ENCODE data around the gene TTL. TPM values are rescaled to one million over a fixed set of nuclear protein-coding genes. Genes with fewer than 3 reads are reported as not detected.
"Not testable (repeated sequence)": the region's sequence is repeated elsewhere in the genome, so short reads cannot be mapped to it uniquely, and the experiment has no call there.

Gene TTL
- total RNA-seq, 1 experiment from 2014 or later = 34.6 TPM

DNA sequence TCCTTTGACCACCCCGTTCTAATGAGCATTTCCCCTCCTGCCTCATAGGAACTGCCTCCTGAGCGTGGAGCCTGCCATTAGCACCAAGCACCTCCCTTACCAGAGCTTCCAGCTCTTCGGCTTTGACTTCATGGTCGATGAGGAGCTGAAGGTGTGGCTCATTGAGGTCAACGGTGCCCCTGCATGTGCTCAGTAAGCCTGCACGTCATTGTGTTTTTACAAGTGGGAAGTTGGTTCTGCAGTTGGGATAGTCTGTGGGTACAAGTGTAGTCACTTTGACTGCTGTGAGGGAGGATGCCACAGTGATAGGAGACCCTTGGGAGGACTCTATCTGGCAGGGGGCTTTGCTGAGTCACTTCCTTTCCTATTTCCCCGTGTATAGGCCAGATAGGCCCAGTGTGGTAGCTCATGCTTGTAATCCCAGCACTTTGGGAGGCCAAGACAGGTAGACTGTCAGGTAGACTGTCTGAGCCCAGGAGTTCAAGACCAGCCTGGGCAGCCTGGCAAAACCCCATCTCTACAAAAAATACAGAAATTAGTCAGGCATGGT, 38.4 kb downstream of the TTL start:
- no peak for DNase-seq (ENCODE audit: low read depth)

DNA sequence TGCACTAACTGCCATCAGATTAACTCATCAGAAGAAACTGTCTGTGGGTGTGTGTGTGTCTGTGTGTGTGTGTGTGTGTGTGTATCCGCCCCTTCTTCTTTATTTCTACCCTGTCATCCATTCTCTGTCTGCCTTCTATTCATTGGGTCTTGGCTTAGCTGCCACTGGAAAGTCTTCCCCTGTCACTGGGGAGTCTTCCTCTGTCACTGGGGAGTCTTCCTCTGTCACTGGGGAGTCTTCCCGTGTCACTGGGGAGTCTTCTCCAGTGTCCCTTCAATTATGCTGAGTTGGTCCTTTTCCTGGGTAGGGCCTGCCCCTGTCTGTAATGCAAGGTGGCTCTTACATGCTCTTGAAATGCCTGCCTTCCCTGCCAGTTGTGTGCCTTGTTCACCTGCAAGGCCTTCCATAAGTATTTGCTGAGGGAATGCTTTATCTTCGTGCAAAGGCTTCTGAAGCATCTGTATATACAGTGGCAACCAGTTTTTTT, 41.4 kb downstream of the TTL start:
- no peak for DNase-seq (ENCODE audit: low read depth)

DNA sequence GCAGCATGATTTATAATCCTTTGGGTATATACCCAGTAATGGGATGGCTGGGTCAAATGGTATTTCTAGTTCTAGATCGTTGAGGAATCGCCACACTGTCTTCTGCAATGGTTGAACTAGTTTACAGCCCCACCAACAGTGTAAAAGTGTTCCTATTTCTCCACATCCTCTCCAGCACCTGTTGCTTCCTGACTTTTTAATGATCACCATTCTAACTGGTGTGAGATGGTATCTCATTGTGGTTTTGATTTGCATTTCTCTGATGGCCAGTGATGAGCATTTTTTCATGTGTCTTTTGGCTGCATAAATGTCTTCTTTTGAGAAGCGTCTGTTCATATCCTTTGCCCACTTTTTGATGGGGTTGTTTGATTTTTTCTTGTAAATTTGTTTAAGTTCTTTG, 42.3 kb downstream of the TTL start:
- not testable (repeated sequence) for DNase-seq (ENCODE audit: low read depth)

DNA sequence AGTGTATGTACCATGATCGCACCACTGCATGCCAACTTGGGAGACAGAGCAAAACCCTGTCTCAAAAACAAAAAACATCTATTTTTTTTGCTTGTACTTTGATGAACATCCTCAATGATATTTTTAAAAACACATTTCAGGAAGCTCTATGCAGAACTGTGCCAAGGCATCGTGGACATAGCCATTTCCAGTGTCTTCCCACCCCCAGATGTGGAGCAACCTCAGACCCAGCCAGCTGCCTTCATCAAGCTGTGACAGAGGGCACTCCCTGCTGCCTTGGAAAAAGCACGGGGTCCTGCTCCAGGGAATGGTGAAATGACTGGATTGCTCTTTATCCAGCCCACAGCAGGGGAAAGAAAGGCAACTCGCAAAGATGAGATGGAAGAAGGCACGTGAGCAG, 46.6 kb downstream of the TTL start:
- DNase-seq (ENCODE audit: low read depth) = no peak

DNA sequence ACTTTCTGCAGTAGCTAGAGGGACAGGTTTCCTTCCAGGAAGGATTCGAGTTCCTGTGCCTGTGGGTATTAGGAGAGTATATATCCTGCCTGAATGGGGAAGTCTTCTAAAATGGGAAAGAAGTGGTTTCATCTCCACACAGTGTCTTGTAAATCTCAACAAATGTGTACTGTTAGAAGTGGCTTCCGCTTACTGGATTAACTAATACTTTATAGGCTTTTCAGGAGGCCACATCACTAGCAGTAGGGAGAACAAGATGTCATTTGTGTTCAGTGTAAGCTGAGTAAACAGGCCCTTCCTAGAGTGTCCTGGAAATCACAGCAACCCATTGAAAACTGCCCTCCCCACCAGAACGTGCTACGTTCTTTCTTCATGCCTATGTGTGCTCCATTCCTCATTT, 47.8 kb downstream of the TTL start:
- no peak for DNase-seq (ENCODE audit: low read depth)

DNA sequence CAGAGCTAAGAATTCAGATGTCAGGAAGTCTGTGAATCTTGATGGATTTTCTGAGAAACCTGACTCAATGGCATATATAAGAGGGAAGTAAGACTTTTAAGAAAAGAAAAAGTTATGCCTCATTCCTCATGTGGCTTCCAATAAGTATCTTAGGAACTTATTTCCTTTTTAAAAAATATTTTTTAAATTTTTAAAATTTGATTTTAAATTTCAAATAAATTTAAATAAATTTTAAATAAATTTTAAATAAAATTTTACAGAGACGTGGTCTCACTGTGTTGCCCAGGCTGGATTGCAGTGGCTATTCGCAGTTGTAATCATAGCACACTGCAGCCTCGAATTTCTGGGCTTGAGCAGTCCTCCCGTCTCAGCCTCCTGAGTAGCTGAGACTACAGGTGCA, 48.8 kb downstream of the TTL start:
- no peak for DNase-seq (ENCODE audit: low read depth)

DNA sequence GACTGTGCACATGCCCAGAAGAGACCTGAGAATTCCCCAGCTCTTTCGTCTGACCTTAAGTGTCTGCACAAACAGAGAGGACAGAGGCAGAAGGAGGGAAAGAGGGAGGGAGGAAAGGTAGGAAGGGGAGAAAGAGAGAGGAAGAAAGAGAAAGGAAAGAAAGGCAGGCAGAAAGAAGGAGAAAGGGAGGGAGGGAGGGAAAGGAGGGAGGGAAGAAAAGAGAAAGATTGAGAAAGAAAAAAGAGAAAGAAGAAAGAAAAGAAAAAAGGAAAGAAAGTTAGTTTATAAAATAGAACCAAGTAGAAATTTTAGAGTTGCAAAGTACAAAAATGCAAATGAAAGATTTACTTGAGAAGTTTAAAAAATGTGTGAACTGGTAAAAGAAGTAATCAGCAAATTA, 52.9 kb downstream of the TTL start:
- no peak for DNase-seq (ENCODE audit: low read depth)

DNA sequence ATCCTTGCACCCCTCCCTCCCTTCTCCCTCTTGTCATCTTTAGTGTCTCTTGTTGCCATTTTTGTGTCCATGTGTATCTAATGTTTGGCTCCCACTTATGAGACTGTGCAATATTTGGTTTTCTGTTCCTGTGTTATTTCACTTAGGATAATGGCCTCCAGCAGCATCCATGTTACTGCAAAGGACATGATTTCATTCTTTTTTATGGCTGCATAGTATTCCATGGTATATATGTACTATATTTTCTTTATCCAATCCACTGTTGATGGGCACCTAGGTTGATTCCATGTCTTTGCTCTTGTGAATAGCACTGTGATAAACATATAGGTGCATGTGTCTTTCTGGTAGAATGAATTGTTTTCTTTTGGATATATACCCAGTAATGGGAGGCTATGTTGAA, 54.7 kb downstream of the TTL start:
- DNase-seq (ENCODE audit: low read depth) = not testable (repeated sequence)

DNA sequence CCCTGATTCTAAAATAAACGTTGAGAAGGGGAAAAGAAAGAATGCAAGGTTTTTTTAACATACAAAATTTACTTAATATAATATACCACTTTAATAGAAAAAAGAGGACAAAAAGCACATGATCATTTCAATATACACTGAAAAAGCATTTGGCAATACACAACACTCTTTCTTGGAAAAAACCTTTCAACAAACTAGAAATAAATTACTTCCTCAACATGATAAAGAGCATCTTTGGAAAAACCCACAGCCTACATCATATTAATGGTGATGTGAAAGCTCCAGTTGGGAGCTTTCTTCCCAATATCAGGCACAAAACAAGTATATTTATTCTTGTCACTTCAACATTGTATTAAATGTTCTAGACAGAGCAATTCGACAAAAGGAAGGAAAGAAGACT, 57.4 kb downstream of the TTL start:
- DNase-seq (ENCODE audit: low read depth) = no peak

DNA sequence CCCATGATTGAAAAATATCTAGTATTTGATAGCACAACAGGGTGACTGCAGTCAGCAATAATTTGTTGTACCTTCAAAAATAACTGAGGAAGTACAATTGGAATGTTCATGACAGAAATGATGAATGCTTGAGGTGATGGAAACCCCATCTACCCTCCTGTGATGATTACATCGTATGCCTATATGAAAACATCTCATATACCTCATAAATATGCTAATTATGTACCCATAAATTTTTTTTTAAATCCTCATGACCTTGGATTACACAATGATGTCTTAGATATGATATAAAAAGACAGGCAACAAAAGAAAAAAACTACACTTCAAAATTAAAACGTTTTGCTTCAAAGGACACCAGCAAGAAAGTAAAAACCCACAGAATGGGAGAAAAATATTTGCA, 59.0 kb downstream of the TTL start:
- DNase-seq (ENCODE audit: low read depth) = no peak

DNA sequence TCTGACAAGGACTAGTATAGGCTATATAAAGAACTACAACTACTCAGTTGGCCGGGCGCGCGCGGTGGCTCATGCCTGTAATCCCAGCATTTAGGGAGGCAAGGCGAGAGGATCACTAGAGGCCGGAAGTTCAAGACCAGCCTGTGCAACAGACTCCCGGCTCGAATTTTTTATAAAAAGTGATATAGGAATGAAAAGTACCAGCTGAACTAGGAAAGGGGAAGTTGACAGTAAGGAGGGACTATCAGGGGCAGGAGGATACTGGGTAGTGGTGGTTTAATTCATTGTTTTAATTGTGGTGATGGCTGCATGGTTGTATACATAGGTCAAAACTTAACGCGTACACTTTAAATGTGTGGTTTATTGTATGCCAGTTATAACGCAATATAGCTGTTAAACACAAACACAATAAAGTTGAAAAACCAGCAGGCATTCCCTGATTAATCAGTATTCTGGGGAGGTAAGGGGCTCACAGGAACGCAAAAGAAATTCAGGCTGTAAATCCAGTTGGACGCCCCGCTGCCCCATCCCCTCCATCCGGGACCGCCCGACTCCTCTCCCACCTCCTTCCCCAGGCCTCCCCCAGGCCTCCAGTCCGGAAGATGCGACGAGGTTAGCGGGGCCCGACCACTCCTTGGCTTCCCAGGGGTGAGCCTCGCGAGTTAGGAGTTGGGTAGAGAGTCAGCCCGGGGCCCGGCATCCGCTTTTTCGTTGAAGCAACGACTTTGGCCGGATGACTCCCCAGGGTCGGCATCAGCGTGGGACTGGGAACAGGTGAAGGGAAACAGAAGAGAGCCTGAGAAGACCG, 59.6 kb downstream of the TTL start:
- peak; percentile 0 for DNase-seq (ENCODE audit: low read depth)

DNA sequence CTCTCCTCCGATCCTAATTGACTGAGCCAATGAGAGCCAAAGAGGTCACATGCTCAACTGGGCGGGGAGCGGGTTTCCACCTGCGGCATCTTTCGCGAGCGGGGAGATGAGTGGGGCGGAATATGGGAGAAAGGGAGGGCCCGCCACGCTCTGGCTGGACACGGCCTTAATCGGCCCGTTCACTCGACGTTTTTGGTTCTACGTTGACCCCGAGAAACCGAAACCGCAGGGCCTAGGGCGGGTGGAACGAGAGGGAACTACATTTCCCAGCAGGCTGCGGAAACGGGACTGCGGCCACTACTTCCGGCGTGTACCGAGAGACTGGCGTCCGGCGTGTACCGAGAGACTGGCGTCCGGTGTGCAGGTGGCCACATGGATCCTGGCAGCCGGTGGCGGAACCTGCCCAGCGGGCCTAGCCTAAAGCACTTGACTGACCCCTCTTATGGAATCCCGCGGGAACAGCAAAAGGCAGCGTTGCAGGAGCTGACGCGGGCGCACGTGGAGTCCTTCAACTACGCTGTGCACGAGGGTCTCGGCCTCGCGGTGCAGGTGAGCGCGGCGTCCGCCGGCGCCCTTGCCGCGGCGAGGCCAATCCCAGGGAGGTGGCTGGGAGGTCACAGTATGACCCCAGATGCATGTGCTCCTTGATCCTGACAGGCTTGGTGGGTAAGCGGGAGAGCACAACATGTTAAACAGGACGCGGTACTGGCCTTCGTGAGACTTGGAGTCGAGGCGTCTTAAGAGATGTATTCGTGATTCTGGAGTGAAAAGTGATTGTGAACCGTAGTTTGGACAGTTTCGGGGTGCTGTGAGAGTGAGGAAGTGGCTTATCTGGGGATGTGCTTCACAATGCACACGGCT, 60.4 kb downstream of the TTL start, which contains the start of gene POLR1B:
Gene POLR1B, plus strand, starts transcription at position 343 of the 861 bp plus-strand sequence. Its CDS starts 30 bp downstream, at position 373.
- peak; percentile 87 for DNase-seq (ENCODE audit: low read depth)

DNA sequence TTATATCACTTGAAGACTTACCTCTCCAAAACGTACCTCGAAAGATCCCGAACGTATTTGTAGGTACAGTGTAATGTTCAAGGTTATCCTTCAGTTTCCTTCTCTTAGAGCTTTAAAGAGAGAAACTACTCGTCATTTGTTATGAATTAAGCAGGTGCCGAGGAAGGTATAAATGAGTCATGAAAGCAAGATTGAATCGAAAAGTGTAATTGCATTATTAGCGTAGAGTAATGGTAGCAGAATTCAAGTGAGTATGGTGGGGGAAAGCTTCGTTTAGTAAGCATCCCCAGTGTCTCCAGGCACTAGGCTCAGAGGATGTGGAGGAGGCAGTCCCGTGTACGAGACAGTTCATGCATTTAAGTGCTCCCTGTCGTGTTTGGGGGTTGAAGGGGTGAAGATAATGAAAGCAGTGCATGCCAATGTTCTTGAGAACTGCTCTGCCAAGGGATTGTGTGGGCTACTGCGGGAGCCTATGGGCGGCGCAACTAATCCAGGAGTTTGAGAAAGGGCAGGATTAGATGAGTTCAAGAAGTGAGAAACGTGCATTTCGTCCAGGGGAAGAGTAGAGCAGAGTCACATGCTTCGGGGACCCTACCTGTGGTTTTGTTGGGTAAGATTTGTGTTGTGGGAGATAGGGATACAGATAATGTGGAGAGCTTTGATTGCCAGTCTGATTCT, 61.2 kb downstream of the TTL start:
- peak; percentile 50 for DNase-seq (ENCODE audit: low read depth)

DNA sequence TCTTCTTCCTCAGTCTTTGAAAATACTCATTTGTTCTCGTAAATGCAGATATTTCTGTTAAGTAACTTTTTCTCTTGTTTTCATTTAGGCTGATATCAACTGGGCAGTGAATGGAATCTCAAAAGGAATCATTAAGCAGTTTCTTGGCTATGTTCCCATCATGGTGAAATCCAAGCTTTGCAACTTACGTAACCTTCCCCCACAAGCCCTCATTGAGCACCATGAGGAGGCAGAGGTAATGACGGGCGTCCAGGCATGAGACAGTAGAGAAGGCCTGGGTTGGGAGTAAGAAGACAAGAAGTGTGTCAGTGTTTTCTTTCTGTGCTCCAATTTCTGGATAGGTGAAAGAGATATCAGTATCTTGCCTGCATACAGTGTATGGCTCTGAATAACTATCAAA, 65.4 kb downstream of the TTL start:
- DNase-seq (ENCODE audit: low read depth) = no peak

DNA sequence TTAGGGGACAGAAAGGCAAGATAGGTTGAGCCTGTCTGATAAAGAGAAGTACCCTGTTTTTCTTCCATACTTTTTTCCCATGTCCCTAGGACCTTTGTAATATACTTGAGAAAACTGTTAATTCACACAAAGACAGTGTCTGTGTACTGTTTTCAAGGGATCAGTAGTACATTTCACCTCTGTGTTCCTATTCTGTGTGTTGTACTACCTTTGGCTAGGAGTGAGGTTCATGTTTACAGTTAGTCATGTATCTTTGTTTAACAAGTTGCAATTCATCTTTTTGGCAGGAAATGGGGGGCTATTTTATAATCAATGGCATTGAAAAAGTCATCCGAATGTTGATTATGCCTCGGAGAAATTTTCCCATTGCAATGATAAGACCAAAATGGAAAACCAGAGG, 67.0 kb downstream of the TTL start:
- no peak for DNase-seq (ENCODE audit: low read depth)

DNA sequence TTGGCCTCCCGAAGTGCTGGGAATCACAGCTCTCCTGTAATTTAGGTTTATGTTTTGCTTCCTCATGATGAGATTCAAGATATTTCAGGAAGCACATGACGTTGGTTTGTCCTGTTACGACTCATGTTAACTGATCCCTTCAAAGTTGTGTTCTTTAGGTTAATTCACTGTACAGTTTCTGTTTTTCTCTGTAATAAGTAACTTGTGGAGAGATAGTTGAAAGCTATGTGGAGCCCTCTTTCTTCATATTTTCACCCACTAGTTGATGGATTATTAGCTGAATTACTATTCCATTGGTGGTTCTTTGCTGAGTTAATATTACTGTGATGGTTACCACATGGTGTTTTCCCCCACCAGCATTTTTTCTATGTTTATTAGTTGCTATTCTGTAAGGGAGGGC, 84.1 kb downstream of the TTL start:
- no peak for DNase-seq (ENCODE audit: low read depth)

DNA sequence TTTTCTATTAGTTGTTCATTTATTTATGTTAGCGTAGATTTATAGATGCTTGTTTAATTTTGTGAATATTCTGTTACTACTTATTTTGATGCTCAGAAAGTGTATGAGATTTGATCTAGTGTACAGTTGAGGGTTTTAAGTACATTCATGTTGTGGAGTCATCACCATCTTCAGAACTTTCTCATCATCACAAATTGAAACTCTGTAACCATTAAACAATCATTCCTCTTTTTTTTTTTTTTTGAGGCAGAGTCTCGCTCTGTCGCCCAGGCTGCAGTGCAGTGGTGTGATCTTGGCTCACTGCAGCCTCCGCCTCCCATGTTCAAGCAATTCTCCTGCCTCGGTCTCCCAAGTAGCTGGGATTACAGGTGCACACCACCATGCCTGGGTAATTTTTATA, 84.6 kb downstream of the TTL start:
- DNase-seq (ENCODE audit: low read depth) = not testable (repeated sequence)

DNA sequence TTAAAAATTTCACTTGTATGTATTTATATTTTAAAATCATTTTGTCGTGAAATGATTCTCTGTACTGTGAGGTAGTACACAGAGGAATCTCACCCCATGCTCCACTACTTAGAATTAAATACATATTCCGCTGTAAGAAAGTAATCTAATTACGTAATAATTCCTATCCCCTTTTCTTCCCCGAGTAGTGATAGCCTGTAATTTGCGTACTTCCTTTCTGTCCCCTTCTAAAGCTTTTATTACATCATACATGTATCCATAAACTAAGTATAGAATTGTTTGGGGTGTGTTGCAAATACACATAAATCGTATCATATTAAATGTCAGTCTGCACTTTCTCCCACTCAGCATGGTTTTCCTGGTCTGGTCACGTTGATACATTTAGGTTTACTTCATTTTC, 90.0 kb downstream of the TTL start:
- no peak for DNase-seq (ENCODE audit: low read depth)

DNA sequence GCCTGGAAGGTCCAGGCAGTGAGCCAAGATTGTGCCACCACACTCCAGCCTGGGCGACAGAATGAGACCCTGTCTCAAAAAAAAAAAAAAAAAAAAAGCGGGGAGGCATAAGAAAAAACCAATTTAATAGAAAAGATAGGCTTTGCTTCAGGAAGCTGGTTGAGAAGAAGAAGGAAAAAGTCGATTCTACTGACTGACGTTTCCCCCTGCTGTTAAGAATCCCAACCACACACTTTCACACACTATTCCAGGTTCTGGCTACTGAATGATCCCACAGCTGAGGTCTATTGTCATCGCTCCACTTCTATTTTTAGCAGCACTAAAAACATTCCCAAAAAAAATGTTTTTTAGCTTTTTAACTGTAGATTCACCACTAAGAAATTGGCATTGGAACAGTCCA, 95.8 kb downstream of the TTL start:
- peak; percentile 18 for DNase-seq (ENCODE audit: low read depth)

DNA sequence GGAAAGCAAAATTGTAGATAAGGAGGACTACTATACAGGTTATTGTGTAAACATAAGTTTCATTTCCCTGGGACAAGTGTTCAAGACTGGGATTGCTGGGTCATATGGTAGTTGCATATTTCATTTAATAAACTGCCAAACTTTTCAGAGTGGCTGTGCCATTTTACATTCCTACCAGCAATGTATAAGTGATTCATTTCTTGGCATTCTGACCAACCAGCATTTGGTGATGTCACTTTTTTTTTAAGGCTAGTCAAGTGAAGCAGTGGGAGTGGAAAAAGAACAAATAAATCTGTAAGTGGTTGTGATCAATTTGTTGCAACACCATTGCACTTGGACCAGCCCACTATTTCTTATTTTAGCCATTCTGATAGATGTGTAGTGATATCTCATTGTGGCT, 97.3 kb downstream of the TTL start:
- DNase-seq (ENCODE audit: low read depth) = peak; percentile 84

DNA sequence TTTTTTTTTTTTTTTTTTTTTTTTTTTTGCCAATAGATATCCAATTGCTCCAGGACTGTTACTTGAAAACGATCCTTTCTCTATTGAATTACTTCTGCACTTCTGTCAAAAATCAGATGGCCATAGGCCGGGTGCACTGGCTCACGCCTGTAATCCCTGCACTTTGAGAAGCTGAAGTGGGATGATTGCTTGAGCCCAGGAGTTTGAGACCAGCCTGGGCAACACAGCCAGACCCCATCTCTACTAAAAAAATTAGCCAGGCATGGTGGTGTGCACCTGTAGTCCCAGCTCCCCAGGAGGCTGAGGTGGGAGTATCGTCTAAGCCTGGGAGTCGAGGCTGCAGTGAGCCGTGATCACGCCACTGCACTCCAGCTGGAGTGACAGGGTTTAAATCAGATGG, 98.1 kb downstream of the TTL start:
- DNase-seq (ENCODE audit: low read depth) = no peak

DNA sequence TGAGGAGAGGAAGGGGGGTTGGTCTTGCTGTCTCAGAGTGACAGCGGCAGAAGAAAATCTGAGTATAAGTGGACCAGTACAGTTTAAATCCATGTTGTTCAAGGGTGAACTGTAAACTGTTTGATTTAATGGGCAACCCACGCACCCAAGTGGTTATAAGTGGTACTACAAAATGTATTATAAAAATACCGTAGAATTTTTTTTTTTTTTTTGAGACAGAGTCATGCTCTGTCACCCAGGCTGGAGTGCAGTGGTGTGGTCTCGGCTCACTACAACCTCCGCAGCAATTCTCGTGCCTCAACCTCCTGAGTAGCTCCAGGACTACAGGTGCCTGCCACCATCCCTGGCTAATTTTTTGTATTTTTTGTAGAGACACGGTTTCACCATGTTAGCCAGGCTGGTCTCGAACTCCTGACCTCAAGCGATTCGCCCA, 100.4 kb downstream of the TTL start:
- DNase-seq (ENCODE audit: low read depth) = peak; percentile 70
